NT2/D1 (cell line): ENCODE measurements around the gene XAB2.
"Not testable (repeated sequence)": the region's sequence is repeated elsewhere in the genome, so short reads cannot be mapped to it uniquely, and the experiment has no call there.

Experiments used
- DNase-seq: peaks from one replicate; pipeline ENCODE4 v3.0.0-alpha.2; 2011; ENCODE audit warnings: low read depth, low spot score
- H3K27me3 ChIP-seq: 2 replicates; pipeline ENCODE4 v1.6.0; 2011; ENCODE audit warnings: mild to moderate bottlenecking; ENCODE audit not compliant: insufficient read length, insufficient read depth
- H3K36me3 ChIP-seq: 2 replicates; pipeline ENCODE4 v1.6.1; 2011; ENCODE audit warnings: mild to moderate bottlenecking, low read length, mixed read lengths; ENCODE audit not compliant: insufficient read depth, insufficient read length
- H3K4me1 ChIP-seq: 2 replicates; pipeline ENCODE4 v1.5.1; 2011; ENCODE audit not compliant: insufficient read depth, insufficient read length
- H3K4me3 ChIP-seq: 2 replicates; pipeline ENCODE4 v1.5.1; 2011; ENCODE audit warnings: low read depth; ENCODE audit not compliant: insufficient read length
- H3K9ac ChIP-seq: 2 replicates; pipeline ENCODE4 v1.6.0; 2011; ENCODE audit warnings: low read depth; ENCODE audit not compliant: insufficient read length
- H3K9me3 ChIP-seq: 2 replicates; pipeline ENCODE4 v1.5.1; 2011; ENCODE audit warnings: mild to moderate bottlenecking, low read length; ENCODE audit not compliant: insufficient read depth
- SUZ12 ChIP-seq: IDR thresholded peaks from 2 replicates; pipeline ENCODE4 v1.6.1; 2011; ENCODE audit not compliant: insufficient read length, insufficient read depth; ENCODE audit errors: extremely low read depth
- YY1 ChIP-seq: IDR thresholded peaks from 2 replicates; pipeline ENCODE4 v1.6.1; 2011; ENCODE audit not compliant: insufficient read length, insufficient read depth
- ZNF274 ChIP-seq: IDR thresholded peaks from 2 replicates; pipeline ENCODE4 v1.6.1; 2011; ENCODE audit warnings: mild to moderate bottlenecking, low read depth, low read length

XAB2 gene

GRCh38 chr19:7579182-7579581, 50.2 kb downstream of the XAB2 start:
- peaks cover 6% of the 10 kb centered on the region for H3K27me3 ChIP-seq
- no peak for DNase-seq
- no peaks in the 10 kb centered on the region for H3K36me3 ChIP-seq
- TF ChIP-seq YY1 (no peak), SUZ12 (no peak), ZNF274 (no peak)
- peaks cover 4% of the 10 kb centered on the region for H3K4me1 ChIP-seq
- no peak overlapping the region for H3K4me3 ChIP-seq
- no peaks in the 10 kb centered on the region for H3K9me3 ChIP-seq
- H3K9ac ChIP-seq: no peak overlapping the region

GRCh38 chr19:7578127-7578526, 51.2 kb downstream of the XAB2 start:
- H3K27me3 ChIP-seq: peaks cover 6% of the 10 kb centered on the region

DNA sequence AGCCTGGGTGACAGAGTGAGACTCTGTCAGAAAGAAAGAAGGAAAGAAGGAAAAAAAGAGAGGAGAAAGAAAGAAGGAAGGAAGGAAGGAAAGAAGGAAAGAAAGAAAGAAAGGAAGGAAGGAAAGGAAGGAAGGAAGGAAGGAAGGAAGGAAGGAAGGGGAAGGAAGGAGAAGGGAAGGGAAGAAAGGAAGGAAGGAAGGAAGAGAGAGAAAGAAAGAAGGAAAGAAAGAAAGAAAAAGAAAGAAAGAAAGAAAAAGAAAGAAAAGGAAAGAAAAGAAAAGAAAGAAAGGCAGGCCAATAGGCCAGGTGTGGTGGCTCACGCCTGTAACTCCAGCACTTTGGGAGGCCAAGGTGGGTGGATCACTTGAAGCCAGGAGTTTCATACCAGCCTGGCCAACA, 51.9 kb downstream of the XAB2 start:
- not testable (repeated sequence) for H3K36me3 ChIP-seq, H3K4me1 ChIP-seq, H3K27me3 ChIP-seq, H3K9ac ChIP-seq, H3K4me3 ChIP-seq, DNase-seq, H3K9me3 ChIP-seq

More at GRCh38 chr19:7578127-7578526, 51.2 kb downstream of the XAB2 start:
- DNase-seq: no peak
- peaks cover 4% of the 10 kb centered on the region for H3K4me1 ChIP-seq
- H3K9ac ChIP-seq: no peak overlapping the region
- no peaks in the 10 kb centered on the region for H3K9me3 ChIP-seq
- no peaks in the 10 kb centered on the region for H3K36me3 ChIP-seq
- no peak overlapping the region for H3K4me3 ChIP-seq
- no peak for TF ChIP-seq SUZ12
- no peak for TF ChIP-seq ZNF274
- no peak for TF ChIP-seq YY1

- Histone ChIP-seq H3K4me1 (no peaks in the 10 kb centered on the region), H3K9ac (no peak overlapping the region), H3K27me3 (peaks cover 6% of the 10 kb centered on the region), H3K36me3 (no peaks in the 10 kb centered on the region), H3K4me3 (no peak overlapping the region), H3K9me3 (no peaks in the 10 kb centered on the region)
- no peak for TF ChIP-seq ZNF274
- no peak for TF ChIP-seq SUZ12
- DNase-seq: no peak
Measured at GRCh38 chr19:7575434-7576040, 53.8 kb downstream of the XAB2 start.

- DNase-seq: no peak
- TF ChIP-seq YY1: no peak
- no peak for TF ChIP-seq ZNF274
- TF ChIP-seq SUZ12: no peak
- Histone ChIP-seq H3K36me3 (no peaks in the 10 kb centered on the region), H3K9me3 (no peaks in the 10 kb centered on the region), H3K4me3 (no peak overlapping the region), H3K27me3 (no peaks in the 10 kb centered on the region), H3K9ac (no peak overlapping the region), H3K4me1 (no peaks in the 10 kb centered on the region)
Measured at GRCh38 chr19:7570761-7571160, 58.6 kb downstream of the XAB2 start.
